Activated CD4-positive, alpha-beta T cell treated with anti-CD3 and anti-CD28 coated beads, Interleukin-2, Interleukin-4, amounts not matched to agents 100 ng/mL and 50 ng/mL, durations not matched to agents 16 hours and 8 hours (primary cell): ENCODE data around the gene TAS2R31.

Experiments
- DNase-seq: peaks from one replicate; pipeline ENCODE4 v3.0.0-alpha.2; 2020; ENCODE audit warnings: low spot score

Gene TAS2R31

GRCh38 chr12:10998204-10998603 lies 33.0 kb downstream of the TAS2R31 start, which contains the start of gene TAS2R20:
TSS of gene TAS2R20 (minus strand) at chr12:10998304. CDS start at chr12:10997875, 429 bp downstream.
- DNase-seq = no peak

GRCh38 chr12:10994307-10994706 lies 36.9 kb downstream of the TAS2R31 start:
- no peak for DNase-seq

- DNase-seq = no peak
Measured at GRCh38 chr12:10989107-10989506, 42.1 kb downstream of the TAS2R31 start.

- no peak for DNase-seq
Measured at GRCh38 chr12:10986812-10987211, 44.4 kb downstream of the TAS2R31 start, which contains the start of gene TAS2R50. TSS of gene TAS2R50 (minus strand) at chr12:10986912. CDS start at chr12:10986860, 52 bp downstream.

- peak; percentile 88 for DNase-seq
Measured at GRCh38 chr12:10982244-10982643, 49.0 kb downstream of the TAS2R31 start.
